ENCODE results near the gene OLIG1. TPM values are rescaled to one million over a fixed set of nuclear protein-coding genes. Genes with fewer than 3 reads are reported as not detected.

OLIG1 gene
- polyA plus RNA-seq, 3 donors = not detected

DNA sequence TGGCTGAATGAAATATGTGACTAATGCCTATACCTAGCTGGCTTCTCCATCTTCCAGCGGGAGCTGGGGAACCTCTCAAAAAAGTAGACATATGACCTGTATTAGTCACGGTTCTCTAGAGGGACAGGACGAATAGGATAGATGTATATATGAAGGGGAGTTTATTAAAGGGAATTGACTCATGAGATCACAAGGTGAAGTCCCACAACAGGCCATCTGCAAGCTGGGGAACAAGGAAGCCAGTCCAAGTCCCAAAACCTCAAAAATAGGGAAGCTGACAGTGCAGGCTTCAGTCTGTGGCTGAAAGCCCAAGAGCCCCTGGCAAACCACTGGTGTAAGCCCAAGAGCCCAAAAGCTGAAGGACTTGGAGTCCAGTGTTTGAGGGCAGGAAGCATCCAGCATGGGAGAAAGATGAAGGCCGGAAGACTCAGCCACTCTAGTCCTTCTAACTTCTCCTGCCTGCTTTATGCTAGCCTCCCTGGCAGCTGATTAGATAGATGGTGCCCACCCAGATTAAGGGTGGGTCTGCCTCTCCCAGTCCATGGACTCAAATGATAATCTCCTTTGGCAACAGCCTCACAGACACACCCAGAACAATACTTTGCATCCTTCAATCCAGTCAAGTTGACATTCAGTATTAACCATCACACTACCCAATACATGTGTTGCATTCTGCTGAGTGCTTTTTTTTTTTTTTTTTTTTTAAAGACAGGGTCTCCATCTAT is 19.6 kb downstream of the OLIG1 start:
- no peak for DNase-seq (ENCODE audit: low read depth in 3 of 3, low spot score in 2 of 3)

DNA sequence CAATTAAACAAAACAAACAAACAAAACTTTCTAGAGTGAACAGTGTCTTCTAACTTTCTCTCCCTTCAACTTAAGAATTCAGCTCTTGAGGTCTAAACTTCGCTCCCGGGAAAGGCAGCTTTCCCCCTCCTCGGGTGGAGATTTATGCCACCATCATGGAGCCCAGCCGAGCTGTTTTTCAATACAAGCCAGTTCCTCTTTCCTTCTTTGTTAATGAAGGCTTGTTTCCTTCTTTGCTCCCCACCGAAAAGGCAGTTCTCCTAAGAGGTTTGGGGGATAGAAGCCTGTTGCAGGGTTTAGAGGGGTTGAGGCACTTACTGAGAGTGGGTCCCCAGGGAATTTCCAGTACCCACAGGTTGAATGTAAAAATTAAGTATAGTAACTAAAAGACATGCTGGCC is 26.5 kb downstream of the OLIG1 start:
- no peak for DNase-seq (ENCODE audit: low read depth in 3 of 3, low spot score in 2 of 3)

DNA sequence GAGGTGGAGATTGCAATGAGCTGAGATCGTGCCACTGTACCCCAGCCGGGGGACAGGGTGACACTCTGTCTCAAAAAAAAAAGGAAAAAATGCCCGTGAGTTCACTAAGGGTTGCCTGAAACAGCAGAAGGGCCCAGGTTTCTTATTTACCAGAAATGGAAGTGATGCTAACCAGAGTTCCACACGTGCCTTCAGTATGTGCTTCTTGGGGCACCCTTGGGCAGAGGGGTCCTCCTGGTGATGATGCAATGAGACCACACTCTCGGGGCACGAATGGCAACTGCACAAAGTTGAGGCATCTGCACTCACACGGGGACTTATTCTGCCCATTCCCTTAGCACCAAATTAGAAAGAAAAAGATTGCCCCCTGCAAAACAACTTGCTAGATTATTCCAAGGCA is 29.2 kb downstream of the OLIG1 start:
- DNase-seq (ENCODE audit: low read depth in 3 of 3, low spot score in 2 of 3) = no peak

DNA sequence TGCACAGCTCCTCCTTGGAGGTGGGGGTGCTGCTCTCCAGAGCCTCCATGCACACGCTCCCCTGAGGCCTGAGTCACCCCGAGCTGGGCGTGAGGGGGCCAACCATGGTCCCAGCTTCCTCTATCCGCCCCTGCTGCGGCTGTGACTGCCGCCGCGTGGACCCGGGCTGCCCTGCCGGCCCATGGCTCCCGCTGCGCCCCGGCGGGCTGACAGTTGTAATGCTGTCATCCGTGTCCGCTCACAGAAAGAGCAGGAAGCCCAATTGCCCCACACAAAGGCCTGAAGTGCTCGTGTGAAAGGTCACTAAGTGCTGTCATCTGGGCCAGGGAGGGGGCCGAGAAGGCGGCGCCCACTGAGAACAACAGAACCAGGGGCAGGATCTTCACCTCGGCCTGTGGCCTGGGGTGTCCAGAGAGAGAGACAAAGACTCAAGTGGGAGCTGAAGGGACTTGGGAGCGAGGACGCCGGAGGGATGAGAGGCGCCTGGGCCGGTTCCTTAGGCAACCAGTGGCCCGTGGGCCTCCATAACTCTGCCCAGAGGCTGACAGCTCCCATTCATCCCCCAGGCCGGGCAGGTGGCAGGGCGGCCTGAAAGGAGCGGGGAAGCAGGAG is 31.5 kb downstream of the OLIG1 start:
- DNase-seq (ENCODE audit: low read depth in 3 of 3, low spot score in 2 of 3) = no peak

DNA sequence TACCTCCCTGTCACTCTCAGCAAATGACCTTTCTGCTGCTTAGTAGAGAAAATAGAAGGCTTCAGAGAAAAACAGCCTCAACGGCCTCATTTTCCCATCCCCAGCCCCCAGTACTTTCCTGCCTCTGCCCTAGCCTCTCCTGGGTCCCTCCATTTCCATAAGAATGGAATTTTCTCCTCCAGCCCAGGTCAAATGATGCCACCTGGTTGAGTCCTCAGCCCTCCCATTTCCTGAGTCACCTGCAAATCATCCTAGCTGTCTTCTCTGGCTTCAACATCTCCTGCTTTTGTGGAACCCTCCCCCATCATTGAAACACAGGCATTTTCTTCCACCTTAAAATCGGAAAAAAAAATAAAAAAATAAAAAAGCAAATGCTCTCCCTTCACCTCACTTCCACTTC is 35.1 kb downstream of the OLIG1 start:
- no peak for DNase-seq (ENCODE audit: low read depth in 3 of 3, low spot score in 2 of 3)

DNA sequence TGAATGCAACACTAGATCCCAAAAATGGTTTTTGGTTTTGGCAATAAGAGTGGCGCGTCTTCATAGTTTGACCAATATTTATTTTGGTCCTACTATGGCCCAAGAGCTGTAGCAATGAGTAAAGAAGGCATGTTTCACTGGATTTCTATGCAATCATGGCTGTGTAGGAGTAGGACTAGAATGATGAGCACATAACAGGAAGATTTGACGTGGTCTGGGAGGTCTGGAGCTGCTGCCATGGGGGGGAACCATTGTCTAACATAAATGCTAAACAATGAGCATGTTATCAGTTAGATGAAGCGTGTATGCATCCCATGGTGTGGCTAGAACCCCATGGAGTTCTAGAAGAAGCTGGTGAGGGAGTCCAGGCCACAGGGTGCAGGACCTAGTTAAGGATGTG is 38.3 kb downstream of the OLIG1 start:
- DNase-seq (ENCODE audit: low read depth in 3 of 3, low spot score in 2 of 3) = no peak

DNA sequence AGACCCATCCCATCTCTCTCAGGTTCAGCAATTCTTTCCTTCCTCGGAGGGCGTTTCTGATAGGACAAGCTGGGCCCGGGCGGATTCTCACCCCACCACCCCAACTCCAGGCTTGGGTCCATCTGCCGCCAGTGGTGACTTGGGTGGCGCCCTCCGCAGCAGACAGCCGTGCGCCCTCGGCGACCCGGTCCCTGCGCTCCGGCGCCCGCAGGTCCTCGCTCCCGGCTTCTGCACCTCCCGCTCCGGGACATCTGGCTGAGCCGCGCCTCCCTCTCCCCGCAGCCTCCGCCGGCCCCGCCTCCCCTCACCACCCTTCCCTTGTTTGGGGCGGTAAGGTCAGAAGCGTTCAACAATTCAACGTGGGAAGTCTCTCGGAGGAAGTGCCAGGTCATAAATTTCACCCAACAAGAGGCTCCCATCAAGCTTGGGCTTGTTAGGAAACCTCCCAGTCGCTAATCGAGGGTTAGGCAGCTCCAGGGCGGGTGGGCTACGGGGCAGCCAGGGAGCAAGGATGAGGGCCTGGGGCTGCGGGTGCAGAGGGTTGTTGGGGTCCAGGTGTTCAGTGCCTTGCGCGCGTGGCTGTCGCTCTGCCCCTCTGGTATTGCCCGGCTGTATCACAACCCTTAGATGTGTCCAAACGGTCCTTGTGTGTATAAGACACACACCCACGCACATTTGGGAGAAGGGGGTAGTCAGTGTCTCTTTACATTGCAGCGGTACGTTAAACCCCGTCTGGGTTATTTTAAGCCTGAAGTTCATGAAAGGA is 39.8 kb downstream of the OLIG1 start:
- DNase-seq (ENCODE audit: low read depth in 3 of 3, low spot score in 2 of 3) = peak in 2 of 3 donors; percentile 15 to 56

DNA sequence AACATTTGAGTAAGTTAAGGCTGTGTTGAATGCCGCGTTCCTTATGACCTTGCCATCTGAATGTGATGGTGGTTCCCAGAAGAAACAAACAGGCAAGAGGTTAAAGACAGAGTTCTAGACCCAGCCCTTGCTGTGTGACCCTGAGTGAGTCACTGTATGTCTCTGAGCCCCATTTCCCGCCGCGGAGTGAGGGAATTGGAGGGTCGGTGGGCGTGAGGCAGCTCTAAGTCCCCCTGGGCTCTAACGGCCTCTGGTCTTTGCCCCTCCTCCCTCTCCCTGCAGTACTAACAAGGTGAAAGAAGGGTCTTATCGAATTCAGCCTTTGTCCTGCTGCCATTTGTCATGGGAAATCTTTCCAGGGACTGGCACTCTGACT is 40.4 kb downstream of the OLIG1 start:
- no peak for DNase-seq (ENCODE audit: low read depth in 3 of 3, low spot score in 2 of 3)

DNA sequence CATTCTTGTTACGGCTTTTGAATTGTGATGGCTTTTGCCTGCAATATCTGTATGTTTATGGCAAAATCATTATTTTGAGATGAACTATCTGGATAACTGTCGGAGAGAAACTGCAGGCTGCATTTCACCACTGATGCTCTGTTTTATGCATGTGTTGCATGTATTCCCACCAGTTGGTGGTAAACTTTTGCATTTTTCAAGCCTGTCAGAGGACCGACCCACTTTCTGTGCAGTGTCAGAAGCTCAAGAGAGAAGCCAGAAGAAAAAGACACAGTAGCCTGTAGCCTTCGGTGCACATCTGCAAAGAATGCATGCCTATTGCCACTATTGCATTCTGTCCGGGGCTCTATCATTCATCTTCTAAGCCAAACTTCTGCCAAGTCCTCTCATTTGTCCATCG is 41.6 kb downstream of the OLIG1 start:
- no peak for DNase-seq (ENCODE audit: low read depth in 3 of 3, low spot score in 2 of 3)

DNA sequence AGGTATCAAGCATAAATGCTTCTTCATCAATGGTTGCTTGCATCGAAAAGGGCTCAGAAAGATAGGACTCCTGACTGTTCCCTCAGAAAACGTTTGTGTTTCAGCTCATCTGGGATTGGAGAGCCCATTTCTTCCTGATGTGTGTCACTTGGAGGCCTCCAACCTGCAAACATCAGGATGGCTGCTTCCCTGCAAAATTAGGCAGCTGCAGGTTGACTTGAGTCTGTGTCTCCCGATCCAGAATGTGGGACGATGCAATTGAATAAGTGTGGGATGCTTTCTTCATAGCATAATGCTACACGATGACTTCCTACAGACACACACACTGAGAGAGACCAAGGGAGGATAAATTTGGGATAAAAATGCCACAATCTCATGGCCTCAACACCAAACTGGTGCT is 42.2 kb downstream of the OLIG1 start:
- no peak for DNase-seq (ENCODE audit: low read depth in 3 of 3, low spot score in 2 of 3)

DNA sequence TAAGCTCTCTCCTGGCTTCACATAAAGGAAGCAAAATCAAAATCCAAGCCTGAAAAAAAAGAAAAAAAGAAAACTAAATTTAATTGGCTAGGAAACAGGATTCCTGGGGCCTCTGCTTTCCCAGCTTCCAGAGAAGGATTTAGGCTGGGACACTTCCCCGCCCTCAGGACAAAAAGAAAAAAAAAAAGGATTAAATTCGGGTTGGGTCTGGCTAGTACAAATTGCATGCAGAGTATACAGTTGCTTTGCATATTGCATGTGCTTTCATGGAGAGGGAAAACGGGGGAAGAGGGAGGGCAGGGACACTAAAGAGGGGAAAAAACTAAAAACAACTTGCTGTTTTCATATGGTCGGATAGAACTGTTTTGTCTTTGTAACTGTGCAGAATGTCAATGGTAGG is 42.7 kb downstream of the OLIG1 start:
- no peak for DNase-seq (ENCODE audit: low read depth in 3 of 3, low spot score in 2 of 3)

DNA sequence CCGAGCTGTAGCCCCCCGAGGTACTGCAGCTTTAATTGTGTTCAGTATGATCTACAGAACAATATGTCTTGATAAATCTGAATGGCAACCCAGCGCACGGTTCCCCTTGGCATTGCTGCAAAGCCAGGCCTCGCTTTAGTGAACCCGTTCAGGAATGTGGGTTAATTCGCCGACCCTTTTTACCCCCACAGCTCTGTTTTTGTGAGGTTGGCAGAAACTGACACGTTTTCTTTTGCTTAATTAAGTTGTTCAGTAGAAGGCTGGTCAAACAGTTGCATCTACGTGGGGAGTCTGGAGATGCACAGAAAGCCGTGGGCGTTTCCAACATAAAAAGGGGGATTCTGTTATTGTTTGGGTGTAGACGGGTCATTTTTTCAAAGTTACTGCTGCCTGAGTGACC is 43.2 kb downstream of the OLIG1 start:
- no peak for DNase-seq (ENCODE audit: low read depth in 3 of 3, low spot score in 2 of 3)

DNA sequence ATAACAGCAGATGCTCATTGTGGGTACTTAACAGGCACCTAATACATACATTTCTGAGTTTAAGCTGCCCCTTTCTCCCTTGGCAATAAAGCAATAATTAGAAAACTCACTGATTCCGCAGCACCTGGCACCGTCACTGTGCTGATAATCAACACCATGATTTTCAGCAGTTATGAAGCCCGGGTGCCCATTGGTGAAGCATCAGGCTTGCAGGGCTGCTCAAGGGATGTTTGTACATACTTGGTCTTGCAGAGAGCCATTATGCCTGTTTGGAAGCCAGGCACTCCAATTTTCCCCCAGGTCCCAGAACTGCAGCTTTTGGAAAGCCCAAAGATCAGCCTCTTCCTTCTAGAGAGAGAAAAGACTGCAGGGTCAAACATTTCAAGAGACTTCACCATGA is 44.3 kb downstream of the OLIG1 start:
- no peak for DNase-seq (ENCODE audit: low read depth in 3 of 3, low spot score in 2 of 3)

DNA sequence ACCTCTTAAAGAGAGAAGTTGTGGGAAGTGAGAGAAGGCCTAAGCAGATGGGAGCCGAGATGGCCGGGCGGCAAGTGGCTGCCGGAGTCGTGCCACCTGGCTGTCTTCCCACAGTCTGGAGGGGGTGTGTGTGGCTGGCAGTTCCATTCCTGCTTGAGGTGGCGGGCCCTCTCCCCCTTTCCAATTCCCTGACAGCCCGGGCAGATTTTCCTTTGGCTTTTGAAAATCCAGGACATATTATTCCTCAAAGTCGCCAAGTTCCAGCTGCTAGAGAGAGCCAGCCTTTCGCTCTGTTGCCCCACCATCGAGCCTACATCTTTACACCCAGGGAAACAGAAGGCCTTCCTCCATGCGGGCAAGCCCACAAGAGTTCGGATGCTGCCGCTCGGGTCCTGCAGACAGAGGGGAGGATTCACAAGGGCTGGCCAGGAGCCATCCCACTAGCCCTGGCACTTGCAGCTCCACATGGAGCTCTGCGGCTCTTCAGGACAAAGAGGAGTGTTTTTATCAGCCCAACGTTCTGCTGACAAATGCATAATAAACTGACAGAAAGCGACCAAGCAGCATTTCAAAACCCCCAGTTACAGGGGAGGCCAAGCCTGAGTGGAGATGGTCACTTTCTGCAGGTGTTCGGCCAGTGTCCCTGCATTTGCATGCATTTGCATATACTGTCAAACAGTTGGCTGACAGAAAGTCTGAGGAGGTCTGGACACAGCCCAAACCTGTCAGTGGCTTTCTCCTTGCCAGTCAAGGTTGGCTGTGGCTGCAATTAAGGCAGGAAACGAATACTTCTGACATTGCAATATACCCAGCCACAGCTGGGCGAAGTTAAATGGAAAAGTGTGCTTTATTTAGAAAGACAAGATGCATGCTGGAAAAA is 45.9 kb downstream of the OLIG1 start:
- no peak for DNase-seq (ENCODE audit: low read depth in 3 of 3, low spot score in 2 of 3)

DNA sequence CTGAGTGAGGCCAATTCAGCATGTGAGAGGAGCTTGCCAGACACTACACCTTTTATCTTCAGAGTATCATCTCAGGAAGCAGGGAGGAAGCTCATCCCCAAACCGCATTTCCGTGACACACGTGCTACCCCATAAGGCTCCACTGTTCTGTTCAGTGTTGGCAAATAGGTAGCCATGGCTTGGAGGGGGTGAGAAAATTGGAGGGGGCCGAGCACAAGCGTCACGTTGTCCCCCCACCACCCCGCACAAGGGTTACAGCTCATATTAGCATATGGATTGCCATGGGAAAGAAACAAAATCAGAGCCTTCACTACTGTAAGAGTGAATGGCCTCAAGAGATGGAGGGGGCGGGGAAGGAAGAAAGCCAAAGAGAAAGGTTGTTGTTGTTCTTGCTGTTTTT is 46.7 kb downstream of the OLIG1 start:
- DNase-seq (ENCODE audit: low read depth in 3 of 3, low spot score in 2 of 3) = no peak

DNA sequence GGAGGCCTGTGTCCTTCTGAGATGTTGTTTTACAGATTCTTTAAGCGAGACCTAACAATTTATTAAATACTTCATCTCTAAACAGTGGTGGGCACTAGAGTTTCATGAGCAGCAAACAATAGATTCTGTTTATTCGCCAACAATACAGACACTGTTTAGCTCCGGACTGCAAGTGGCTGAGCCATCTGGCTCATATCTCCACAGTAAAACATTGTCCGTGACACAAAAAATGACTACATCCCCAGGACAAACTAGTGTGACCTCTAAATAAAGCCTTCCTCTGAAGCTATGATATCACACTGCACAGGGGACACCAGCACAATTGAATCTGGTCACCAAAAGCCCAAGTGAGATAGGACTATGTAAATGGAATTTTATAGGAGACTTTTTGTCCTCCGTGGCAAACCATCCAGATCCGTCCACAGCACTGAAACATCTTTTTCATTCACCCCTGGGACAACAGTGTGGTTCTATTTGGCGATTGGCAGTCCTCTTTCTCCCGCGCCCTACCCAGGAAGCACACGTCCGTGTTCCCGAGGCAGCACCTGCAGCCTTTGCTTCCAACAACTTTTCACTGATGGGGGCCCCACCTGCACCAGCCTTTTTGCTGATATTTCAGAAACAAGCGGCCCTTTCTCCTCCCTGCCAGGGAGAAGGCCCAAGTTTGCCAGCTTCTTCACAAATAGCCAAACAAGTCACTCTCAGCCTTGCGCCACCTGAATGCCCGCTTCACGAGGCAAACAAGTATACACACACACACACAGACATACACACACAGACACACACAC is 47.4 kb downstream of the OLIG1 start:
- no peak for DNase-seq (ENCODE audit: low read depth in 3 of 3, low spot score in 2 of 3)

Data from right renal cortex interstitium (tissue), 3 donors.